GM19193 (cell line): ENCODE measurements around the gene REEP2.

ENCODE experiments used
- POLR2A ChIP-seq: IDR thresholded peaks from 4 replicates; pipeline ENCODE4 v1.6.1; 2011; ENCODE audit not compliant: insufficient read depth, insufficient read length; ENCODE audit errors: extremely low read depth

The REEP2 gene

GRCh38 chr5:138460032-138460693 lies 21.3 kb downstream of the REEP2 start:
- TF ChIP-seq POLR2A = no peak

GRCh38 chr5:138461343-138462125 lies 22.7 kb downstream of the REEP2 start:
- TF ChIP-seq POLR2A = no peak

- no peak for TF ChIP-seq POLR2A
These were observed 24.7 kb downstream of the REEP2 start for GRCh38 chr5:138463419-138464007.

- TF ChIP-seq POLR2A = peak; percentile 63
These were observed 25.1 kb downstream of the REEP2 start for GRCh38 chr5:138464008-138464387.

- TF ChIP-seq POLR2A = peak; percentile 68
These were observed 25.8 kb downstream of the REEP2 start for GRCh38 chr5:138464388-138465260.

- peak; percentile 95 for TF ChIP-seq POLR2A
These were observed 26.6 kb downstream of the REEP2 start, which contains the start of gene EGR1 for GRCh38 chr5:138465261-138466124. Gene EGR1, plus strand, starts transcription at chr5:138465479. Its CDS starts 283 bp downstream, at chr5:138465762.

GRCh38 chr5:138466125-138466899 lies 27.5 kb downstream of the REEP2 start:
- peak; percentile 2 for TF ChIP-seq POLR2A

GRCh38 chr5:138466900-138467710 lies 28.2 kb downstream of the REEP2 start:
- peak; percentile 37 for TF ChIP-seq POLR2A

GRCh38 chr5:138467711-138468132 lies 28.9 kb downstream of the REEP2 start:
- TF ChIP-seq POLR2A = no peak

- no peak for TF ChIP-seq POLR2A
These were observed 29.5 kb downstream of the REEP2 start for GRCh38 chr5:138468133-138468965.

GRCh38 chr5:138468966-138469539 lies 30.2 kb downstream of the REEP2 start:
- TF ChIP-seq POLR2A = no peak
